Cardiac muscle cell (in vitro differentiated cells and primary cell): ENCODE results near the gene CLTCL1. TPM values are rescaled to one million over a fixed set of nuclear protein-coding genes. Genes with fewer than 3 reads are reported as not detected.

Experiments
- DNase-seq, 2 donors: peaks; one replicate each; pipeline versions ENCODE4 v3.0.0 to v3.0.0-alpha.2; 2010 to 2017; ENCODE audit warnings: low read depth in 1 of 2, low spot score in 1 of 2
- H3K27ac ChIP-seq: fragments of 200-600 bp; sonication (generic); 2 replicates; pipeline ENCODE4 v1.5.1; 2016
- H3K27me3 ChIP-seq: fragments of 200-600 bp; sonication (generic); 2 replicates; pipeline ENCODE4 v1.6.0; 2016; ENCODE audit warnings: control low read depth
- H3K36me3 ChIP-seq: fragments of 200-600 bp; sonication (generic); 2 replicates; pipeline ENCODE4 v1.5.1; 2016; ENCODE audit warnings: control low read depth
- H3K4me1 ChIP-seq: fragments of 200-600 bp; sonication (generic); 2 replicates; pipeline ENCODE4 v1.8.1; 2017; ENCODE audit warnings: low read depth, mild to moderate bottlenecking, mixed run types
- H3K4me3 ChIP-seq: fragments of 200-600 bp; sonication (generic); 2 replicates; pipeline ENCODE4 v1.5.1; 2016; ENCODE audit warnings: mild to moderate bottlenecking
- H3K9me3 ChIP-seq: fragments of 200-600 bp; sonication (generic); 2 replicates; pipeline ENCODE4 v1.5.1; 2017; ENCODE audit warnings: low read depth, mild to moderate bottlenecking, control low read depth
- polyA plus RNA-seq: library from polyadenylated mRNA; unstranded; fragments of >200 nt; fragmentation: Nextera tagmentation; extraction: Ambion mirVana; gene quantifications from 2 replicates; pipeline ENCODE4 v1.2.1, GENCODE V29; 2016
- total RNA-seq: library from RNA; depleted of rRNA; stranded (reverse); fragments of >200 nt; gene quantifications from 2 replicates; pipeline ENCODE4 v1.2.3, GENCODE V29; 2016
- TF ChIP-seq, protein P1 (sequence below): IDR thresholded peaks from 2 replicates; pipeline ENCODE4 v1.5.1; 2012; ENCODE audit warnings: low read depth, mild to moderate bottlenecking, low read length

CLTCL1 gene
- total and polyA plus RNA-seq, 2 experiments from 2014 or later = 3.9 to 12.2 TPM

DNA sequence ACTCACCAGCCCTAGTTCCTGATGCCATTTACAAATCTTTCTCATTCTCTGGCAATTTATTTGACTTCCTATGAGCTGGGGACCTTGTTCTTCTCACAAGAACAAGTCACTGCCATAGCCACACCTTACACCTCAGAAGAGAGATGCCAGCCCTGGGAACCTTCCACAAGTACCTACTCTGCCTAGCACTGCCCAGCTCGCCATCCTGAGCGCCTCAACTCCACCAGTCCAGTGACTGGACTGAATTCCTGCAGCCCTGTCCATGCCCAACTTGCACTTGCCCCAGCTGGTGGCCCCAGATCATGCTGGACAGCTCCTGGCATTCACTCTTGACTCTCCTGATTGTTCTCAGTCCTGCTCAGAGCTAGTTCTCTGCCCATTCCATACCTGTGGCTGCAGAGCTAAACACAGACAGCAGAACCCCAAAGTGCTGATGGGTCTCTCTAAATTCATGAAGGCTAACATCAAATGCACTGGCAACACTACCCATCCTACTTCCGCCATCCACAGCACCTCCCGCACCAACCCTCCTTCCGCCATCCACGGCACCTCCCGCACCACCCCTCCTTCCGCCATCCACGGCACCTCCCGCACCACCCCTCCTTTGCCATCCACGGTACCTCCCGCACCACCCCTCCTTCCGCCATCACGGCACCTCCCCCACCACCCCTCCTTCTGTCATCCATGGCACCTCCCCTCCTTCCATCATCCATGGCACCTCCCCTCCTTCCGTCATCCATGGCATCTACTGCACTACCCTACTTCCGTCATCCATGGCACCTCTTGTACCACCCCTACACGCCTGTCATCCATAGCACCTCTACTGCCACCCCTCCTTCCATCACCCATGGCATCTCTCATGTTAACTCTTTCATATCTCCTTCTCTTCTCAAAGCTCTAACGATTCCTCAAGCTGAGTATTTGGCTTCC lies 89.4 kb downstream of the CLTCL1 start:
- no peaks in the 10 kb centered on the region for H3K9me3 ChIP-seq
- no peak overlapping the region for H3K4me3 ChIP-seq
- no peaks in the 10 kb centered on the region for H3K36me3 ChIP-seq
- no peak for DNase-seq
- H3K27ac ChIP-seq = no peak overlapping the region
- no peaks in the 10 kb centered on the region for H3K4me1 ChIP-seq
- TF ChIP-seq, protein P1, sequence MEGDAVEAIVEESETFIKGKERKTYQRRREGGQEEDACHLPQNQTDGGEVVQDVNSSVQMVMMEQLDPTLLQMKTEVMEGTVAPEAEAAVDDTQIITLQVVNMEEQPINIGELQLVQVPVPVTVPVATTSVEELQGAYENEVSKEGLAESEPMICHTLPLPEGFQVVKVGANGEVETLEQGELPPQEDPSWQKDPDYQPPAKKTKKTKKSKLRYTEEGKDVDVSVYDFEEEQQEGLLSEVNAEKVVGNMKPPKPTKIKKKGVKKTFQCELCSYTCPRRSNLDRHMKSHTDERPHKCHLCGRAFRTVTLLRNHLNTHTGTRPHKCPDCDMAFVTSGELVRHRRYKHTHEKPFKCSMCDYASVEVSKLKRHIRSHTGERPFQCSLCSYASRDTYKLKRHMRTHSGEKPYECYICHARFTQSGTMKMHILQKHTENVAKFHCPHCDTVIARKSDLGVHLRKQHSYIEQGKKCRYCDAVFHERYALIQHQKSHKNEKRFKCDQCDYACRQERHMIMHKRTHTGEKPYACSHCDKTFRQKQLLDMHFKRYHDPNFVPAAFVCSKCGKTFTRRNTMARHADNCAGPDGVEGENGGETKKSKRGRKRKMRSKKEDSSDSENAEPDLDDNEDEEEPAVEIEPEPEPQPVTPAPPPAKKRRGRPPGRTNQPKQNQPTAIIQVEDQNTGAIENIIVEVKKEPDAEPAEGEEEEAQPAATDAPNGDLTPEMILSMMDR = no peak
- no peaks in the 10 kb centered on the region for H3K27me3 ChIP-seq

DNA sequence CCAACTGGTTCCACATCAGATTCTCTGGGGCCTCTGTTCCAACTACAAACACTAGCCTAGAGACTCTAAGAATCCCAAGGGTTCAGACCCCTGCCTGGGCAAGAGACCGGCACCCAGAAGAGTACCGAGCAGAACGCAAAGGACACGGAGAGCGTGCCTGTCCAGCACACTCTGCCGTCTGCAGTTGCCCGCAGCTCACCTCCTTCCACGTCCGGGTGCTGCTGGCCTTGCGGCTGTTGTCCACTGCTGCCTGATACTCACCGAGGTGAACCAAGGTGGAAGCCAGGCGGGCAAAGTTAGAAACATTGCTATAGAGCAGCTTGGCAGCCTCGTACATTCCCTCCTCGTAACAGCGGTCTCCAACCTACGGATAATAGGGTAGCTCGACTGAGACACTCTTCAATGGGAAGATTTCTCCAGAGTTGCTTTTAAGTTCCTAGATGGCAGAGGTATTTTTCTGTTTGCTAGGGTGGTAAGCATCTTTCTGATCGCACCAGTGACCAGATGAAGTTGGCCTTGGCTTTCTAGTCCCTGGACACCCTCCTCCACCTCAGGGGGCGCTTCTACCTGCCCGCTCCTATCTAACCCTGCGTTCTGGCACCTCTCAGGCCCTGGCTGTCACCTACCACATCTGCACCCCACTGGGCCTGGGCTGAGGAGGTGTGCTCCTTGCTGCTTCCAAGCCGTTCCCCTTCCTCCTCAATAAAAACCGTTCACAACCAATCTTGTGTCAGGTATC lies 90.2 kb downstream of the CLTCL1 start:
- no peaks in the 10 kb centered on the region for H3K27me3 ChIP-seq
- TF ChIP-seq, protein P1 = no peak
- H3K9me3 ChIP-seq = no peaks in the 10 kb centered on the region
- H3K4me3 ChIP-seq = no peak overlapping the region
- H3K27ac ChIP-seq = no peak overlapping the region
- DNase-seq = no peak
- no peaks in the 10 kb centered on the region for H3K4me1 ChIP-seq
- no peaks in the 10 kb centered on the region for H3K36me3 ChIP-seq

DNA sequence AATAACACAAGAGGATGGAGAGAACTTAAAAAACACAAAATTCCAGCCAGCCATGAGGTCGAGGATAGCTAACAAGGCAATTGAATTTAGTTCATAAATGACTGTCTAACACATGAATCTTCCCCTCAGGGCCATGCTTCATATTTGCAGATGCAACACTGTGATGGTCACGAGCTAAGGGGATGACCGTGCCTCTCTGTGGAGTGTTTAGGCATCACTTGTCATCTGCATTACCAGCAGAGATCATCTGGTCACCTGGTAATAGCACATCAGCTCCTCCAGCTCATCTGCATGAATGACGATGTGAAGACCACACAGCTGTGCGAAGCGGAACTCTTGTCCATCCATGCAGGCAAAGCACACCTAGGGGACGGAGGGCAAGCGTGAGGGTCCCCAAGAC lies 92.0 kb downstream of the CLTCL1 start:
- H3K4me1 ChIP-seq = no peaks in the 10 kb centered on the region
- no peaks in the 10 kb centered on the region for H3K9me3 ChIP-seq
- TF ChIP-seq, protein P1 = no peak
- H3K27me3 ChIP-seq = no peaks in the 10 kb centered on the region
- H3K27ac ChIP-seq = no peak overlapping the region
- no peak for DNase-seq
- no peak overlapping the region for H3K4me3 ChIP-seq
- H3K36me3 ChIP-seq = no peaks in the 10 kb centered on the region

DNA sequence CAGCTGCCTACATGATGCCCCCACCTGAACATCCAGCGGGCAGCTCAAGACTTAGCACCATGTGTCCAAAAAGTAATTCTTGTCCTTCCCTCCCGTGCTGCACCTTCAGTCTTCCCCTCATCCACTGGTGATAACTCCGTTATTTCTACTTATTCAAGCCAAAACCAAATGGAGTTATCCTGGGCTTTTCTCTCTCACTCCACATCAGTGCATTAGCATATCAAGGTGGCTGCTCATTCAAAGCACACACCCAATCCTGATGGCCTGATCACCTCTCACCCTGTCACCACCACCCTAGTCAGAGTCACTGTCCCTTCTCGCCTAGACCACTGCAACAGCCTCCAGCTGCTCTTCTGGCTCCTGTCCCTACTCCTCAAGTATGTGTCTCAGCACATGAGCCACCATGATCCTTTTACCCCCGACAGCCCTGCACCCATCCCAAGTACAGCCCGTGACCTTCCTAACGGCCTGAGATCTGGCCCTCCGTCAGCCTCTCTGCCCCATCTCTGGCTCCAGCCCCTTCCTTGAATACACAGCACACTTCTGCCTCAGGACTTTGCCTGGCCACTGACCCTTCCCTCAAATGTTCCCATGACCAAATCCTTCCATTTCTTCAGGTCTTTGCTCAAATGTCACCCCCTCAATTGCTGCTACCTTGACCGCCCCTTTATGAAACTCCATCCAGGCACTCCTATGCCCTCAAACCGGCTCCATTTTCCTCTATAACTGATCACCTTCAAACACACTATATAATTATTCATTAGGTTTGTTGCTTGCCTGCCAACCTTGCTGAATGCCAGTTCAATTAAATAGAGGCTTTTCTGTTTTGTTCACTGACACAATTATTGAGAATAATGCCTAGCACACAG lies 93.3 kb downstream of the CLTCL1 start:
- H3K27me3 ChIP-seq = no peaks in the 10 kb centered on the region
- H3K36me3 ChIP-seq = no peaks in the 10 kb centered on the region
- TF ChIP-seq, protein P1 = no peak
- H3K27ac ChIP-seq = no peak overlapping the region
- no peak for DNase-seq
- no peak overlapping the region for H3K4me3 ChIP-seq
- no peaks in the 10 kb centered on the region for H3K4me1 ChIP-seq
- no peaks in the 10 kb centered on the region for H3K9me3 ChIP-seq

DNA sequence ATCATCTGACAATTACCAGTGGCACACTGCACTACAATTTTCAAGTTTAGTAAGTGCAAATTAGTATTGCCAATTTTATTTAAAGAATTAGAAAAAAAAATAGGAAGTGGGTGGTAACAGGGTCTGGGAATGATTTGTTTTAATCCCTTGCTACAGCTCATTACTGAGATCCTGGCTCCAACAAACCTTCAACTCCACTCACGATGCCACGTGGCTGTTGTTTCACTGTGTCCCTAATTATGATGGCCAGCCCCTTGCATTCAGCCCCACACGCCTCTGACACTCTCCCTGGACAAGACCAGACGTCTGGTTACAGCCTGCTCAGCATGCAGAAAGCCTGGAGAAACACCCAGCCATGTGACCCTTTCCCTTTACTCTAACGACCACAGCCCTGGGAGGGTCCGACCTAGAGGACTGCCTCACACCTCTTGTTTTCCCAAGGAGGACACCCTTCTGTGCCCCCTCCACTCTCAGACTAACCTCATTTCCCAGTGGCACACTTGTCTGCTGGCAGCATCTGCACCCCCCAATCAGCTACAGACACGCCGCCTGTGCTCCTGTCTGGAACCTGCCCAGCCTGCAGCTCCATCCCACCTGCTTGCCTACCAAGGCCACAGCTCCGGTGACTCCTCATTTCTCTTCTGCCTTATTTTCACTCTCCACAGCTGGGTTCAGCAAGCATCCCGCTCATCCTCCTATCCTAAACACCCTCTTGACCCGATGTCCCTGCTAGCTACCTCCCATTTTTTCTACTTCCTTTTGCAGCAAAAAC lies 94.5 kb downstream of the CLTCL1 start:
- no peak for DNase-seq
- Histone ChIP-seq H3K36me3 (no peaks in the 10 kb centered on the region), H3K4me3 (no peak overlapping the region), H3K9me3 (no peaks in the 10 kb centered on the region), H3K27ac (no peak overlapping the region), H3K4me1 (no peaks in the 10 kb centered on the region), H3K27me3 (no peaks in the 10 kb centered on the region)
- TF ChIP-seq, protein P1 = no peak
